HT-29 (cell line): ENCODE data around the gene ANO8. TPM values are rescaled to one million over a fixed set of nuclear protein-coding genes. Genes with fewer than 3 reads are reported as not detected.
A peak's percentile ranks its signal among the peaks of the same experiment; 100 is the strongest.

ENCODE experiments used
- DNase-seq: peaks from one replicate; pipeline ENCODE4 v3.0.0-alpha.2; 2015; ENCODE audit warnings: low spot score
- total RNA-seq: library from RNA; depleted of rRNA; stranded (reverse); fragments of >200 nt; shearing (Covaris generic); gene quantifications from 2 replicates; pipeline ENCODE4 v1.2.3, GENCODE V29; 2014

The ANO8 gene
- total RNA-seq, 1 experiment from 2014 or later: 2.4 TPM

GRCh38 chr19:17329366-17330261 lies 5.0 kb downstream of the ANO8 start:
- DNase-seq: no peak

GRCh38 chr19:17328517-17329365 lies 5.9 kb downstream of the ANO8 start:
- DNase-seq: no peak

GRCh38 chr19:17327654-17328516 lies 6.8 kb downstream of the ANO8 start:
- DNase-seq: peak; percentile 89

- no peak for DNase-seq
These were observed 7.5 kb downstream of the ANO8 start for GRCh38 chr19:17327068-17327653.

- DNase-seq: no peak
These were observed 8.1 kb downstream of the ANO8 start for GRCh38 chr19:17326595-17326966.

GRCh38 chr19:17325881-17326594 lies 8.6 kb downstream of the ANO8 start:
- no peak for DNase-seq

- no peak for DNase-seq
These were observed 9.5 kb downstream of the ANO8 start for GRCh38 chr19:17325133-17325532.

GRCh38 chr19:17324357-17325114 lies 10.1 kb downstream of the ANO8 start:
- DNase-seq: no peak

- DNase-seq: no peak
These were observed 10.7 kb downstream of the ANO8 start for GRCh38 chr19:17323964-17324332.

GRCh38 chr19:17323300-17323963 lies 11.2 kb downstream of the ANO8 start:
- no peak for DNase-seq

- no peak for DNase-seq
These were observed 11.8 kb downstream of the ANO8 start for GRCh38 chr19:17322854-17323253.

GRCh38 chr19:17321655-17322489 lies 12.8 kb downstream of the ANO8 start:
- no peak for DNase-seq

GRCh38 chr19:17320435-17320834 lies 14.2 kb downstream of the ANO8 start:
- no peak for DNase-seq

- DNase-seq: no peak
These were observed 15.0 kb downstream of the ANO8 start for GRCh38 chr19:17319473-17320238.

GRCh38 chr19:17318966-17319365 lies 15.7 kb downstream of the ANO8 start:
- DNase-seq: no peak

- no peak for DNase-seq
These were observed 20.6 kb downstream of the ANO8 start for GRCh38 chr19:17314007-17314593.
